Fibroblast of lung (primary cell): Measurements from ENCODE around the gene IRX1. TPM values are rescaled to one million over a fixed set of nuclear protein-coding genes. Genes with fewer than 3 reads are reported as not detected.

Experiments
- DNase-seq, 2 donors: peaks; one replicate each; pipeline versions ENCODE4 v3.0.0 to v3.0.0-alpha.2; 2010; ENCODE audit warnings: low read depth in 2 of 2
- H2AFZ ChIP-seq: 2 replicates; pipeline ENCODE4 v1.5.1; 2012; ENCODE audit warnings: low read length, control low read depth, inconsistent platforms
- H3K27ac ChIP-seq: 2 replicates; pipeline ENCODE4 v1.5.1; 2011; ENCODE audit warnings: low read length, control low read depth; ENCODE audit not compliant: insufficient read depth
- H3K27me3 ChIP-seq: 2 replicates; pipeline ENCODE4 v1.5.1; 2011; ENCODE audit warnings: mild to moderate bottlenecking, low read length; ENCODE audit not compliant: control insufficient read depth, insufficient read depth
- H3K36me3 ChIP-seq: 2 replicates; pipeline ENCODE4 v1.5.1; 2011; ENCODE audit warnings: low read length; ENCODE audit not compliant: control insufficient read depth, insufficient read depth
- H3K4me1 ChIP-seq: 2 replicates; pipeline ENCODE4 v1.5.1; 2011; ENCODE audit warnings: low read length; ENCODE audit not compliant: control insufficient read depth, insufficient read depth; ENCODE audit errors: extremely low read depth
- H3K4me2 ChIP-seq: 2 replicates; pipeline ENCODE4 v1.5.1; 2011; ENCODE audit warnings: low read length, control low read depth; ENCODE audit not compliant: insufficient read depth; ENCODE audit errors: extremely low read depth
- H3K4me3 ChIP-seq, 4 experiments: fragments of 200-600 bp in 1 of 4; sonication (generic) in 1 of 4; replicated peaks in 1 of 4; 2 replicates each; pipeline ENCODE4 v1.5.1; 2011 to 2016; ENCODE audit warnings: low read length in 4 of 4, low read depth in 3 of 4, mild to moderate bottlenecking in 3 of 4, control low read depth in 2 of 4, inconsistent platforms in 1 of 4, mixed read lengths in 1 of 4; ENCODE audit not compliant: insufficient read depth in 1 of 4; ENCODE audit errors: control extremely low read depth in 1 of 4
- H3K79me2 ChIP-seq: 2 replicates; pipeline ENCODE4 v1.5.1; 2012; ENCODE audit warnings: mild to moderate bottlenecking, low read length, inconsistent platforms; ENCODE audit not compliant: control insufficient read depth, insufficient read depth
- H3K9ac ChIP-seq: 2 replicates; pipeline ENCODE4 v1.5.1; 2011; ENCODE audit warnings: mild to moderate bottlenecking, low read length, control low read depth; ENCODE audit not compliant: insufficient read depth
- H3K9me3 ChIP-seq: 2 replicates; pipeline ENCODE4 v1.5.1; 2012; ENCODE audit warnings: low read depth, low read length; ENCODE audit not compliant: control insufficient read depth, insufficient read depth
- H4K20me1 ChIP-seq: 2 replicates; pipeline ENCODE4 v1.5.1; 2011; ENCODE audit warnings: low read length; ENCODE audit not compliant: control insufficient read depth, insufficient read depth; ENCODE audit errors: extremely low read depth
- CTCF ChIP-seq, 2 donors: IDR thresholded peaks in 1 of 2; conservative IDR thresholded peaks in 1 of 2; 1 replicate in 1 of 2; 2 replicates in 1 of 2; pipeline ENCODE4 v1.5.1; 2011 to 2012; ENCODE audit warnings: low read length in 2 of 2, control low read depth in 1 of 2, inconsistent platforms in 1 of 2, low read depth in 1 of 2, mild to moderate bottlenecking in 1 of 2
- EZH2 ChIP-seq: IDR thresholded peaks from 2 replicates; pipeline ENCODE4 v1.5.1; 2012; ENCODE audit warnings: low read length, control low read depth, mild to moderate bottlenecking; ENCODE audit errors: missing control alignments
- polyA plus RNA-seq, 2 donors: library from polyadenylated mRNA; depleted of rRNA in 1 of 2; stranded (reverse) in 1 of 2; unstranded in 1 of 2; fragments of >200 nt; gene quantifications; 2 replicates each; pipeline ENCODE4 v1.2.1, GENCODE V29; 2011 to 2012; ENCODE audit warnings: missing spikeins in 1 of 2
- total RNA-seq: library from RNA; depleted of rRNA; stranded (reverse); fragments of >200 nt; gene quantifications from 2 replicates; pipeline ENCODE4 v1.2.1, GENCODE V29; 2014

Gene IRX1
- total and polyA plus RNA-seq, 2 donors (not counting 1 experiment from before 2014, with no cell fraction given): not detected

- no peak for DNase-seq
- H4K20me1 ChIP-seq: no peaks in the 10 kb centered on the region
- H3K9me3 ChIP-seq: no peaks in the 10 kb centered on the region
- no peak overlapping the region for H3K4me2 ChIP-seq
- no peak for TF ChIP-seq CTCF (conservative IDR thresholded peaks at IDR 0.05 in 1 of 2, IDR thresholded peaks at IDR 0.05 in 1 of 2; ENCODE audit: low read depth in 1 of 2, low read length in 2 of 2)
- no peak for TF ChIP-seq EZH2
- no peaks in the 10 kb centered on the region for H3K79me2 ChIP-seq
- H3K4me1 ChIP-seq: no peaks in the 10 kb centered on the region
- no peaks in the 10 kb centered on the region for H3K36me3 ChIP-seq
- no peak overlapping the region for H3K9ac ChIP-seq
- H3K27me3 ChIP-seq: no peaks in the 10 kb centered on the region
- H3K4me3 ChIP-seq: no peak overlapping the region
- no peak overlapping the region for H2AFZ ChIP-seq
- H3K27ac ChIP-seq: no peak overlapping the region
Measured at GRCh38 chr5:3590967-3591900, 4.4 kb upstream of the IRX1 start.

- no peak overlapping the region for H3K9ac ChIP-seq
- peaks cover 6% of the 10 kb centered on the region for H3K27me3 ChIP-seq
- H2AFZ ChIP-seq: no peak overlapping the region
Measured at GRCh38 chr5:3592298-3592697, 3.3 kb upstream of the IRX1 start.

More at GRCh38 chr5:3592298-3592697, 3.3 kb upstream of the IRX1 start:
- Histone ChIP-seq H3K4me1 (no peaks in the 10 kb centered on the region), H3K36me3 (no peaks in the 10 kb centered on the region), H4K20me1 (no peaks in the 10 kb centered on the region), H3K4me3 (no peak overlapping the region), H3K9me3 (no peaks in the 10 kb centered on the region), H3K4me2 (no peak overlapping the region), H3K79me2 (no peaks in the 10 kb centered on the region), H3K27ac (no peak overlapping the region)
- TF ChIP-seq CTCF (conservative IDR thresholded peaks at IDR 0.05 in 1 of 2, IDR thresholded peaks at IDR 0.05 in 1 of 2; ENCODE audit: low read depth in 1 of 2, low read length in 2 of 2) (no peak), EZH2 (no peak)
- no peak for DNase-seq
